ENCODE results near the gene TBL3.

Gene TBL3

DNA sequence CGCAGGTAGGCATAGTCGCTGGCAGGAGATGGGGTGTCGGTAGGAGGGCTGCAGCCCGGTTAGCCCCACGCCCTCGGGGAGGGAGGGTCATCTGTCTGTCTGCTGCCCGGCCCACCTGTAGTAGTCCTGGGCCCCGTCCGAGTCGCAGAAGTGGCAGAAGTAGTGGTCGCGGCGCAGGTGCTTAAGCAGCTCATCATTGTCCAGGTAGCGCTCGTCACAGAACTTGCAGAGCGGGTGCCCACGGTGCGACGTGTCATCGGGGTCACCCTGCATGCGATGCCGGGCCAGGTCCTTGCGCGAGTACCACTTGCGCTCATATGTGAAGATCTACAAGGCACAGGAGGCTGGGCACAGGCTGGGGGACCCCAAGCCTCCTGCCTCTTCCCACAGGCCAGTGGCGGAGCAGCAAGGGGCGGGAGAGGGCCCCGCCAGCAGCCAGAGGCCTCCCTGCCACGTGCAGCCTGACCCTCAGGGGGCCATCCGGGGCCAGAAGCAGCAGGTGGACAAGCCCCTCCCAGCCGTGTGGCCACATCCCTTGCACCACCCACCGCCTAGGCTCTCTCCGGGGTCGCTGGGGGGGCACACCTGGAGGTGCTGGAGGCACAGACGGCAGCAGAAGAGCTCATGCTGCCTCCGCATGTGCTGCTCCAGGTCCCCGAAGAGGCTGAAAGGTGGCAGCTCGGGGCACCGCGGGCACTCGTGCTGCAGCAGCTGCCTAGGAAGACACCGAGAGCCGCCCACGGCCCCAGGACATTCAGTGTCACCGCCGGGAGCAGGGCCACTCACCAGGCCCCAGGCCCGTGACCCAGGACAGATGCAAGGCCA is 30.8 kb downstream of the TBL3 start:
- DNase-seq (ENCODE audit: low spot score): no peak
- TF ChIP-seq, protein P1, sequence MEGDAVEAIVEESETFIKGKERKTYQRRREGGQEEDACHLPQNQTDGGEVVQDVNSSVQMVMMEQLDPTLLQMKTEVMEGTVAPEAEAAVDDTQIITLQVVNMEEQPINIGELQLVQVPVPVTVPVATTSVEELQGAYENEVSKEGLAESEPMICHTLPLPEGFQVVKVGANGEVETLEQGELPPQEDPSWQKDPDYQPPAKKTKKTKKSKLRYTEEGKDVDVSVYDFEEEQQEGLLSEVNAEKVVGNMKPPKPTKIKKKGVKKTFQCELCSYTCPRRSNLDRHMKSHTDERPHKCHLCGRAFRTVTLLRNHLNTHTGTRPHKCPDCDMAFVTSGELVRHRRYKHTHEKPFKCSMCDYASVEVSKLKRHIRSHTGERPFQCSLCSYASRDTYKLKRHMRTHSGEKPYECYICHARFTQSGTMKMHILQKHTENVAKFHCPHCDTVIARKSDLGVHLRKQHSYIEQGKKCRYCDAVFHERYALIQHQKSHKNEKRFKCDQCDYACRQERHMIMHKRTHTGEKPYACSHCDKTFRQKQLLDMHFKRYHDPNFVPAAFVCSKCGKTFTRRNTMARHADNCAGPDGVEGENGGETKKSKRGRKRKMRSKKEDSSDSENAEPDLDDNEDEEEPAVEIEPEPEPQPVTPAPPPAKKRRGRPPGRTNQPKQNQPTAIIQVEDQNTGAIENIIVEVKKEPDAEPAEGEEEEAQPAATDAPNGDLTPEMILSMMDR (IDR thresholded peaks at IDR 0.05; ENCODE audit: extremely low read depth, missing control alignments): no peak

DNA sequence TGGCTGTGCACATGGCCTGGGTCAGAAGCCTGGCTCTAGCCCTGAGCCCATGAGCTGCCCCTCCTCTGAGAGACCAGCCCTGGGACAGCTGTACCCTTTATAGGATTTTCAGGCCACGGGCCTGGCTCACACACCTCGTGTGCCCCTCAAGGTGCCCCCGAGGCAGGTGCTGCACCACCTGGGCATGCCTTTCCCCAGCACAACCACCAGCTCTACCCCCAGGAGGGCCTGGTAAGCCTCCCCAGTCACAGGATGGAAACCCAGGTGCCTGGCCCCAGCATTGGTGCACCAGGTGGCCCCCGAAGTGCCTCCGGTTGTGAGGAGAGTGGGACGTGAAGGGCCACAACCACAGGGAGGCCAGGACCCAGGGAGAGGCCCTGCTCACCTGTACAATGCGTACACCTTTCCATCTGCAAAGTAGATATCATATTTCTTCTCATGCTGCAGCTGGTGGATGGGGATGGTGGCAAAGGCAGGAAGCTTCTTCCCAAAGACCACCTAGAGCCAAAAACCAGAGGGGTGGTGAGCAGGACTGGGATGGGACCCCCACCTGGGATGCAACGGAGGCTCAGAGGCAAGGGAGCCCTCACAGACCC is 31.5 kb downstream of the TBL3 start:
- TF ChIP-seq, protein P1 (IDR thresholded peaks at IDR 0.05; ENCODE audit: extremely low read depth, missing control alignments): no peak
- no peak for DNase-seq (ENCODE audit: low spot score)

- TF ChIP-seq, protein P1 (IDR thresholded peaks at IDR 0.05; ENCODE audit: extremely low read depth, missing control alignments): peak; percentile 98
These were observed 32.2 kb downstream of the TBL3 start for GRCh38 chr16:2003827-2004641.

GRCh38 chr16:2004795-2005517 is 33.1 kb downstream of the TBL3 start:
- no peak for DNase-seq (ENCODE audit: low spot score)
- TF ChIP-seq, protein P1 (IDR thresholded peaks at IDR 0.05; ENCODE audit: extremely low read depth, missing control alignments): no peak

More at GRCh38 chr16:2003827-2004641, 32.2 kb downstream of the TBL3 start:
- DNase-seq (ENCODE audit: low spot score): peak; percentile 96

DNA sequence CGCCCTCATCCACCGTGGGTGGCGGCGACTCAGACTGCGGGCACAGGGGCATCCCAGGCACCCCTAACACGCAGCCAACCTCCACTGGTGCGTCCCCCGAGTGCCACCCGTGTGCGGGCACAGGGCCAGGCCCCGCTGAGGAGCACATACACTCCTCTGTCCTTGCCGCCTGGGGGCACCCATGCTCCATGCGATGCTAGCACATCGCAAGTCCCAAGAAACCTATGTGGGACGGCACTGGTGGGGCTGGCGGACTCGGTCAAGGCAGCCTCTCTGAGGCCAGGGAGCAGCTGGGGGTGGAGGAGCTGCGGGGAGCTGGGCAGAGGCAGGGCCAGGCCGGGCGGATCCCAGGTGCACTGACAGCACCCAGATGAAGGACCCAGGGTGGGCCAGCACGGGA is 33.8 kb downstream of the TBL3 start:
- TF ChIP-seq, protein P1 (IDR thresholded peaks at IDR 0.05; ENCODE audit: extremely low read depth, missing control alignments): no peak
- DNase-seq (ENCODE audit: low spot score): no peak

DNA sequence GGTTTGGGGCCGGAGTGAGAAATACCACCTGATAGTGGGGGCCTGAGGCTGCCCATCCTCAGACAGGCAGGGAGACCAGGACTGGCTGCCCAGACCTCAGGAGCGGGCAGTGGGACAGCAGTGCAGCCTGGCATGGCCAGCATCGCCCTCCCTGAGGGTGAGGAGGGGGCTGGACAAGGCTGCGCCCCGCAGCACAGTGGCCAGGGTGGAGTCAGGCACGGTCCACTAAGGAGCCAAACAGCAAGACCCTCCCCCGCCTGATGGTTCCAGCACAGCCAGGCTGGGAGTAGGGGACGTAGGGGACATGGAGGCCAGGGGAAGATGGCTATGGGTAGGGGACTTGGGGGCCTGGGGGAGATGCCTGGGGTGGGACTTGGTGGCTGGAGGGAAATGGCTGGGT is 34.5 kb downstream of the TBL3 start:
- TF ChIP-seq, protein P1 (IDR thresholded peaks at IDR 0.05; ENCODE audit: extremely low read depth, missing control alignments): no peak
- DNase-seq (ENCODE audit: low spot score): no peak
